ENCODE measurements around the gene ASCC3.

DNA sequence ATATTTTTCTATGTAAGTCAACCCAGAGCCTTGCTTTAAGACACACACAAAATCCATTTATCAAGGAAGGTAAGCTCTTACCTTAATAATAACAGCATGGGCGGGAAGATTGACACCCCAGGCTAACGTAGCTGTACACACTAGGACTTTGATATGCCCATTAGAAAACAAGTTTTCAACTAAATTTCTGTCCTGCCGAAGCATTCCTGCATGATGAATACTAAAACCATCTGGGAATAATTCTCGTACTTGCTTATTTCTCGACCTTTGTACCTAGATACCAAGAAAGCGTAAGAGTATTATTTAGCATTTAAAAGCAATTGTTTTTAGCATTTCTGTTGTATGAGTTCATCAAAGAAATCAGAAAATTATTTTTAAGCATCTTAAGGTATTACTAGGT lies 218.9 kb downstream of the ASCC3 start:
- no peak for TF ChIP-seq EP300 (IDR thresholded peaks at IDR 0.05)
- TF ChIP-seq, protein P1, sequence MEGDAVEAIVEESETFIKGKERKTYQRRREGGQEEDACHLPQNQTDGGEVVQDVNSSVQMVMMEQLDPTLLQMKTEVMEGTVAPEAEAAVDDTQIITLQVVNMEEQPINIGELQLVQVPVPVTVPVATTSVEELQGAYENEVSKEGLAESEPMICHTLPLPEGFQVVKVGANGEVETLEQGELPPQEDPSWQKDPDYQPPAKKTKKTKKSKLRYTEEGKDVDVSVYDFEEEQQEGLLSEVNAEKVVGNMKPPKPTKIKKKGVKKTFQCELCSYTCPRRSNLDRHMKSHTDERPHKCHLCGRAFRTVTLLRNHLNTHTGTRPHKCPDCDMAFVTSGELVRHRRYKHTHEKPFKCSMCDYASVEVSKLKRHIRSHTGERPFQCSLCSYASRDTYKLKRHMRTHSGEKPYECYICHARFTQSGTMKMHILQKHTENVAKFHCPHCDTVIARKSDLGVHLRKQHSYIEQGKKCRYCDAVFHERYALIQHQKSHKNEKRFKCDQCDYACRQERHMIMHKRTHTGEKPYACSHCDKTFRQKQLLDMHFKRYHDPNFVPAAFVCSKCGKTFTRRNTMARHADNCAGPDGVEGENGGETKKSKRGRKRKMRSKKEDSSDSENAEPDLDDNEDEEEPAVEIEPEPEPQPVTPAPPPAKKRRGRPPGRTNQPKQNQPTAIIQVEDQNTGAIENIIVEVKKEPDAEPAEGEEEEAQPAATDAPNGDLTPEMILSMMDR (IDR thresholded peaks at IDR 0.05) = no peak
- no peak for TF ChIP-seq POLR2AphosphoS5 (IDR thresholded peaks at IDR 0.05)
- no peak for TF ChIP-seq POLR2A (IDR thresholded peaks at IDR 0.05)
